Peyer's patch (tissue), 4 donors: ENCODE data around the gene TEAD1. TPM values are rescaled to one million over a fixed set of nuclear protein-coding genes. Genes with fewer than 3 reads are reported as not detected.

ENCODE experiments used
- DNase-seq, 3 donors: peaks; one replicate each; pipeline ENCODE4 v3.0.0-alpha.2; 2017 to 2019
- H3K27ac ChIP-seq, 4 donors: fragments of 200-600 bp; sonication (generic); one replicate each; pipeline ENCODE4 v1.5.1; 2016 to 2019
- H3K27me3 ChIP-seq, 2 donors: fragments of 200-600 bp; sonication (generic); one replicate each; pipeline ENCODE4 v1.5.1; 2019
- H3K36me3 ChIP-seq, 3 donors: fragments of 200-600 bp; sonication (generic); one replicate each; pipeline ENCODE4 v1.5.1; 2016 to 2019
- H3K4me1 ChIP-seq, 4 donors: fragments of 200-600 bp; sonication (generic); one replicate each; pipeline ENCODE4 v1.5.1; 2016 to 2019
- H3K4me3 ChIP-seq, 4 donors: fragments of 200-600 bp; sonication (generic); 1 replicate in 3 of 4; 2 replicates in 1 of 4; pipeline ENCODE4 v1.5.1; 2016 to 2019; ENCODE audit warnings: mild to moderate bottlenecking in 1 of 4
- H3K9me3 ChIP-seq, 4 donors: fragments of 200-600 bp; sonication (generic); one replicate each; pipeline ENCODE4 v1.5.1; 2016 to 2019; ENCODE audit warnings: mild to moderate bottlenecking in 1 of 4
- CTCF ChIP-seq, 6 experiments: fragments of 450-650 bp in 4 of 6; fragments of 200-600 bp in 2 of 6; sonication (generic) in 1 of 6; IDR thresholded peaks; one replicate each; pipeline ENCODE4 v1.5.1; 2017 to 2019; ENCODE audit warnings: antibody characterized with exemption in 6 of 6, mild to moderate bottlenecking in 3 of 6, moderate library complexity in 1 of 6
- POLR2A ChIP-seq, 2 donors: fragments of 450-650 bp; IDR thresholded peaks; one replicate each; pipeline ENCODE4 v1.5.1; 2017; ENCODE audit warnings: antibody characterized with exemption in 2 of 2, mild to moderate bottlenecking in 2 of 2, moderate library complexity in 2 of 2
- total RNA-seq, 4 donors: library from RNA; depleted of rRNA; stranded (reverse); fragments of >200 nt; gene quantifications; one replicate each; pipeline ENCODE4 v1.1.0, GENCODE V29; 2016

TEAD1 gene
- total RNA-seq, 4 donors from 2014 or later = 34.5 to 125 (median 65.1) TPM

DNA sequence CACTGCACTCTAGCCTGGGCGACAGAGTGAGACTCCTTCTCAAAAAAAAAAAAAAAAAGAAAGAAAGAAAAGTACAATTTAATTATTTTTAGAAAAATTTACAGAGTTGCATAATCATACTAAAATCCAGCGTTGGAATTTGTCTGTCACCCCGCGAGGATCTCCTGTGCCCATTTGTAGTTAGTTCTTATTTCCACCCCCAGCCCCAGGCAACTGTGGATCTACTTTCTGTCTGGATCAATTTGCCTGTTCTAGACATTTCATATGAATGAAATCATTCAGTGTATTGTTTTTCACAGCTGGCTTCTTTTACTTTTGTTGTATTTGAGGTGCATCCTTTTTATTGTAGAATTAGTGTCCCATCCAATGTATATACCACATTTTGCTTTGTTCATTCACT lies 232.3 kb downstream of the TEAD1 start:
- Histone ChIP-seq H3K9me3 (no peaks in the 10 kb centered on the region), H3K36me3 (peaks cover 0 to 20% (median 0%) of the 10 kb centered on the region in 3 donors), H3K4me3 (no peak overlapping the region), H3K4me1 (no peaks in the 10 kb centered on the region), H3K27me3 (no peaks in the 10 kb centered on the region), H3K27ac (no peak overlapping the region)
- no peak for TF ChIP-seq POLR2A (IDR thresholded peaks at IDR 0.05)
- TF ChIP-seq CTCF (IDR thresholded peaks at IDR 0.05) = no peak
- DNase-seq = no peak

GRCh38 chr11:12909879-12910278 lies 235.7 kb downstream of the TEAD1 start:
- TF ChIP-seq CTCF (IDR thresholded peaks at IDR 0.05) (no peak), POLR2A (IDR thresholded peaks at IDR 0.05) (no peak)
- no peaks in the 10 kb centered on the region for H3K27me3 ChIP-seq
- DNase-seq = no peak

GRCh38 chr11:12914400-12914912 lies 240.2 kb downstream of the TEAD1 start:
- Histone ChIP-seq H3K9me3 (no peaks in the 10 kb centered on the region), H3K4me1 (no peaks in the 10 kb centered on the region), H3K36me3 (no peaks in the 10 kb centered on the region), H3K4me3 (no peak overlapping the region), H3K27ac (no peak overlapping the region), H3K27me3 (no peaks in the 10 kb centered on the region)
- TF ChIP-seq POLR2A (IDR thresholded peaks at IDR 0.05) (no peak), CTCF (IDR thresholded peaks at IDR 0.05) (peak in 4 of 6 experiments; percentile 16 to 34 (median 26))
- DNase-seq = no peak

More at GRCh38 chr11:12909879-12910278, 235.7 kb downstream of the TEAD1 start:
- H3K4me1 ChIP-seq = no peaks in the 10 kb centered on the region
- no peak overlapping the region for H3K27ac ChIP-seq
- H3K36me3 ChIP-seq = no peaks in the 10 kb centered on the region
- H3K9me3 ChIP-seq = no peaks in the 10 kb centered on the region
- H3K4me3 ChIP-seq = no peak overlapping the region

- H3K27me3 ChIP-seq = no peaks in the 10 kb centered on the region
- H3K4me3 ChIP-seq = no peak overlapping the region
- no peak overlapping the region for H3K27ac ChIP-seq
- no peaks in the 10 kb centered on the region for H3K9me3 ChIP-seq
- DNase-seq = no peak
- H3K4me1 ChIP-seq = no peaks in the 10 kb centered on the region
- TF ChIP-seq POLR2A (IDR thresholded peaks at IDR 0.05) = no peak
- no peak for TF ChIP-seq CTCF (IDR thresholded peaks at IDR 0.05)
- no peaks in the 10 kb centered on the region for H3K36me3 ChIP-seq
Measured at GRCh38 chr11:12915093-12915492, 240.9 kb downstream of the TEAD1 start.

DNA sequence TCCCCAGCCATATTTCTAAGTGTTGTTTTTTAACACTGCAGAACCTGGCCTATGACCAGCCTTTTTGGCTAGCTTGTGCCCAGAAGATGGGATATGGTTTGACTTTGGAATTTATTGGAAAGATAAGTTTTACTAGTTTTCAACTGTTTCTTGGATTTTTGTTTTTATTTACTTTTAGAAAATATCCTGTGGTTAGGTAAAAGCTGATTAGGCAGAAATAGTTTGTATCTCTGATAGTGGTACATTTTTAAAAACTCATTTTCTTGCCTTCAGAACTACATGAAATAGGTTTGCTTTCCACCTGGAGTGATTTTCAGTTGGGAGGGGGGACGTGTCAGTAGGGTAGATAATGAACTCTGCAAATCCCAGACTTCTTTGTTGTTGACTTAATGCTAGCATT lies 243.6 kb downstream of the TEAD1 start:
- Histone ChIP-seq H3K4me3 (no peak overlapping the region), H3K27ac (no peak overlapping the region), H3K9me3 (no peaks in the 10 kb centered on the region), H3K4me1 (no peaks in the 10 kb centered on the region), H3K36me3 (no peaks in the 10 kb centered on the region), H3K27me3 (no peaks in the 10 kb centered on the region)
- no peak for DNase-seq
- TF ChIP-seq CTCF (IDR thresholded peaks at IDR 0.05) = no peak
- no peak for TF ChIP-seq POLR2A (IDR thresholded peaks at IDR 0.05)

DNA sequence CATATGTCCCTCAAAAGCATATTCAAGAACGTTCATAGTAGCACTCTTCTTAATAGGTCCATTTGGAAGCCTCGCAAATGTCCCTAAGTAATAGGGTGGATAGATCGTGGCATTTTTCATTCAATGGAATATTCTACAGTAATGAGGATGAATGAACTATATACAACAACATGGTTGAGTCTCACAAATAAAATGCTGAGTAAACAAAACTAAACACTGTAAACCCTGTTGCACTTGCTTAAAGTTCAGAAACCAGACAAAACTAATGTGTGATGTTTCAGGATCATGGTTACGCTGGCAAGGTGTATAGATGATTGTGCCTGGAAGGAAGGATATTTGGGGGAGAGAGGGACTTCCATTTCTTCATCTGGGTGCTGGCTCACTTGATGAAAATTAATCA lies 244.4 kb downstream of the TEAD1 start:
- TF ChIP-seq CTCF (IDR thresholded peaks at IDR 0.05) = no peak
- TF ChIP-seq POLR2A (IDR thresholded peaks at IDR 0.05) = no peak
- Histone ChIP-seq H3K4me3 (no peak overlapping the region), H3K27ac (no peak overlapping the region), H3K27me3 (no peaks in the 10 kb centered on the region), H3K4me1 (no peaks in the 10 kb centered on the region), H3K36me3 (no peaks in the 10 kb centered on the region), H3K9me3 (no peaks in the 10 kb centered on the region)
- no peak for DNase-seq
